Measurements from ENCODE around the gene PCDHGC4.

PCDHGC4 gene

GRCh38 chr5:141490271-141490670, 5.4 kb downstream of the PCDHGC4 start:
- no peak for DNase-seq (ENCODE audit: low read depth, low spot score)

DNA sequence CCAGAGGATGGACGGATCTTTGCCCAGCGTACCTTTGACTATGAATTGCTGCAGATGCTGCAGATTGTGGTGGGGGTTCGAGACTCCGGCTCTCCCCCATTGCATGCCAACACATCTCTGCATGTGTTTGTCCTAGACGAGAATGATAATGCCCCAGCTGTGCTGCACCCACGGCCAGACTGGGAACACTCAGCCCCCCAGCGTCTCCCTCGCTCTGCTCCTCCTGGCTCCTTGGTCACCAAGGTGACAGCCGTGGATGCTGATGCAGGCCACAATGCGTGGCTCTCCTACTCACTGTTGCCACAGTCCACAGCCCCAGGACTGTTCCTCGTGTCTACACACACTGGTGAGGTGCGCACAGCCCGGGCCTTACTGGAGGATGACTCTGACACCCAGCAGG, 5.9 kb downstream of the PCDHGC4 start:
- DNase-seq (ENCODE audit: low read depth, low spot score), result no peak

DNA sequence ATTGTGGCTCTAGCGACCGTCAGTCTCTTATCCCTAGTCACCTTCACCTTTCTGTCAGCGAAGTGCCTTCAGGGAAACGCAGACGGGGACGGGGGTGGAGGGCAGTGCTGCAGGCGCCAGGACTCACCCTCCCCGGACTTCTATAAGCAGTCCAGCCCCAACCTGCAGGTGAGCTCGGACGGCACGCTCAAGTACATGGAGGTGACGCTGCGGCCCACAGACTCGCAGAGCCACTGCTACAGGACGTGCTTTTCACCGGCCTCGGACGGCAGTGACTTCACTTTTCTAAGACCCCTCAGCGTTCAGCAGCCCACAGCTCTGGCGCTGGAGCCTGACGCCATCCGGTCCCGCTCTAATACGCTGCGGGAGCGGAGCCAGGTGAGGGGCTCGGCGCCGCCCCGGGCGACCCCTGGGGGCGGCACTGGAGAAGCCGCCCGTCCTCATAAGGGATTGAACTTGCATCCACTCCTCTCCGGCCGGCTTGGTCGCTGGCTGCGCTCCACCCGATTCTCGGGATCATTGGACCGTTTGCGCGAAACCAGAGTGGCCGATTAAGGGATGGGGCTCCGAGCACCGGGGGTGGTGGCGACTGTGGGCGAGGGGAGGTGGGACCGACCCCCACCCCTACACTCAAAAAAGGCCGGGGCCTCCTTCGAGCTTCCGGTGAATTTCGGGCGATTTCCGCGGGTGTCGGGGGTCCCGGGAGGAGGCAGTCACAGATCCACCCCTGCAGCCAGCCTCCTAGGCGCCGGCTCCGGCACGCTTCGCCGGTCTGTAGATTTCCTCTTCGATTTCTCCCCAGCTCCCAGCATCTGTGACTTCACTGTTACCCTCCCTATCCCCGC, 6.7 kb downstream of the PCDHGC4 start:
- DNase-seq (ENCODE audit: low read depth, low spot score), result no peak

GRCh38 chr5:141492168-141492885, 7.5 kb downstream of the PCDHGC4 start:
- DNase-seq (ENCODE audit: low read depth, low spot score), result no peak

- peak; percentile 79 for DNase-seq (ENCODE audit: low read depth, low spot score)
Observed at GRCh38 chr5:141493500-141494422, 8.9 kb downstream of the PCDHGC4 start.

GRCh38 chr5:141494761-141495452, 10.1 kb downstream of the PCDHGC4 start:
- DNase-seq (ENCODE audit: low read depth, low spot score), result peak; percentile 71

DNA sequence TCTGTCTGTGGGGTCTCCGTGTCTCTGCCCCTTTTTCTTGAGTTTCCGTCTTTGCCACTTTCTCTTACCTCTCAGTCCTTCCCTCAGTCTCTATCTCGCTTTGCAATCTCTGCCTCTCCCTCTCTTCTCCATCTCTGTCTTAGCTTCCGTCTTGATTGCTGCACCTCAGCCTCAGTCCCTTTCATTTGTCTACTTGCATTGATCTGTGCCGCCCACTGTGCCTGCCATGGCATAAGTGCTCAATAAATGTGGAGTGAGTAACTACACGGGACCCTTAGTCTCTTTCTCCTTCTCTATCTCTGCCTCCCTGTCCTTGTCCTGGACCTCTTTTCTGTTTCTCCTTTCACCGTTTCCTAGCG, 10.6 kb downstream of the PCDHGC4 start:
- no peak for DNase-seq (ENCODE audit: low read depth, low spot score)

GRCh38 chr5:141496038-141496437, 11.2 kb downstream of the PCDHGC4 start:
- DNase-seq (ENCODE audit: low read depth, low spot score), result peak; percentile 80

DNA sequence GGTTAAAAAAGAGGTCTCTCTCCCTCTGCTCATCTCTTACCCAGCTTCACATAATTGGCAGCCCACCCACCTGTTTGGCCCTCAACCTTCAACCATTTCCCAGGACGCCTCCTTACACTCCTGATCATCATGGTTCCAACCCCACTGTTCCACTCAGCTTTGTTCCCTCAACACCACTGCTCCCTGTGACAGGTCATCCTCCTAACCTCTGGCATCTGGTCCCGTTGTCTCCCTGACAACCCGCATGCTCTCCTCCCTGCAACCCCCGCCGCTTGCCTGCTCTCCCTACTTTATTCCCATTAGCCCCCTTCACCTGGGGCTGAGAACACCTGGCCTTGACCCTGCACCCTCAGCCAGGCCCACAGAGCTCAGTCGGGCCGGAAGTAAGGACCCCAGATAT, 16.9 kb downstream of the PCDHGC4 start:
- DNase-seq (ENCODE audit: low read depth, low spot score), result no peak

GRCh38 chr5:141503681-141504080, 18.9 kb downstream of the PCDHGC4 start:
- DNase-seq (ENCODE audit: low read depth, low spot score), result no peak

DNA sequence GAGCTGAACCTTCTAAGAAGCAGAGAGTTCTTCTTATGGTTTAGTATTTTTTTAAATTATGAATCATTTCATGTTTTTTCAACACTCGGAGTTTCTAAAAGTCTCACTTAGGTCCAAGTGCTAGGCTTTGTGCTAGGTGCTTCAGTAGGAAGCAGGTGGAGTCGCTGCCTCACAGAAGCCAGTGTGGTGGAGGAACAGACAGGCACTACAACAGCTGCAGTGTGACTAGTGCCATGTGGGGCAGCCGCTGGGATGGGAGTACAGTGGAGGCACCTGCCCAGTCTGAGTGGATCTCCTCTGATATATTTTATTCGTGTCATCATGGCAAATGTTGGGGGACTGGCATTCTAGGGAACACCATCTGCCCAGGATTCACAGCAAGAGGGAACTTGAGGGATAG, 19.4 kb downstream of the PCDHGC4 start:
- no peak for DNase-seq (ENCODE audit: low read depth, low spot score)

GRCh38 chr5:141506381-141507155, 21.7 kb downstream of the PCDHGC4 start:
- no peak for DNase-seq (ENCODE audit: low read depth, low spot score)

- peak; percentile 52 for DNase-seq (ENCODE audit: low read depth, low spot score)
Observed at GRCh38 chr5:141507387-141508091, 22.7 kb downstream of the PCDHGC4 start.

GRCh38 chr5:141508440-141508797, 23.6 kb downstream of the PCDHGC4 start:
- no peak for DNase-seq (ENCODE audit: low read depth, low spot score)

- DNase-seq (ENCODE audit: low read depth, low spot score), result peak; percentile 89
Observed at GRCh38 chr5:141508798-141509611, 24.2 kb downstream of the PCDHGC4 start.

GRCh38 chr5:141510160-141510559, 25.3 kb downstream of the PCDHGC4 start:
- DNase-seq (ENCODE audit: low read depth, low spot score), result no peak

DNA sequence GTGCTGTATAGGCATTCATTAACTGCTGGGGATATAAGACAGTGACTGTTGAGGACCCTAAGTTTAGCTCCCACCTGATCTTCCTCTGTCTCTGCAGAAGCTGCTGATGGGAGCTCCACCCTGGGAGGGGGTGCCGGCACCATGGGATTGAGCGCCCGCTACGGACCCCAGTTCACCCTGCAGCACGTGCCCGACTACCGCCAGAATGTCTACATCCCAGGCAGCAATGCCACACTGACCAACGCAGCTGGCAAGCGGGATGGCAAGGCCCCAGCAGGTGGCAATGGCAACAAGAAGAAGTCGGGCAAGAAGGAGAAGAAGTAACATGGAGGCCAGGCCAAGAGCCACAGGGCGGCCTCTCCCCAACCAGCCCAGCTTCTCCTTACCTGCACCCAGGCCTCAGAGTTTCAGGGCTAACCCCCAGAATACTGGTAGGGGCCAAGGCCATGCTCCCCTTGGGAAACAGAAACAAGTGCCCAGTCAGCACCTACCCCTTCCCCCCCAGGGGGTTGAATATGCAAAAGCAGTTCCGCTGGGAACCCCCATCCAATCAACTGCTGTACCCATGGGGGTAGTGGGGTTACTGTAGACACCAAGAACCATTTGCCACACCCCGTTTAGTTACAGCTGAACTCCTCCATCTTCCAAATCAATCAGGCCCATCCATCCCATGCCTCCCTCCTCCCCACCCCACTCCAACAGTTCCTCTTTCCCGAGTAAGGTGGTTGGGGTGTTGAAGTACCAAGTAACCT, 26.2 kb downstream of the PCDHGC4 start:
- DNase-seq (ENCODE audit: low read depth, low spot score), result no peak

DNA sequence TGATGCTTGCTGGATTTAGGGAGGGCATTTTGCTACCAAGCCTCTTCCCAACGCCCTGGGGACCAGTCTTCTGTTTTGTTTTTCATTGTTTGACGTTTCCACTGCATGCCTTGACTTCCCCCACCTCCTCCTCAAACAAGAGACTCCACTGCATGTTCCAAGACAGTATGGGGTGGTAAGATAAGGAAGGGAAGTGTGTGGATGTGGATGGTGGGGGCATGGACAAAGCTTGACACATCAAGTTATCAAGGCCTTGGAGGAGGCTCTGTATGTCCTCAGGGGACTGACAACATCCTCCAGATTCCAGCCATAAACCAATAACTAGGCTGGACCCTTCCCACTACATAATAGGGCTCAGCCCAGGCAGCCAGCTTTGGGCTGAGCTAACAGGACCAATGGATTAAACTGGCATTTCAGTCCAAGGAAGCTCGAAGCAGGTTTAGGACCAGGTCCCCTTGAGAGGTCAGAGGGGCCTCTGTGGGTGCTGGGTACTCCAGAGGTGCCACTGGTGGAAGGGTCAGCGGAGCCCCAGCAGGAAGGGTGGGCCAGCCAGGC, 27.0 kb downstream of the PCDHGC4 start:
- DNase-seq (ENCODE audit: low read depth, low spot score), result no peak

Measured in astrocyte of the hippocampus (primary cell).